GM18861 (cell line): ENCODE measurements around the gene NFE2L3.
"Not testable (repeated sequence)": the region's sequence is repeated elsewhere in the genome, so short reads cannot be mapped to it uniquely, and the experiment has no call there.

Source experiments
- ATAC-seq: cut with Tn5 transposase; IDR thresholded peaks from one replicate; pipeline ENCODE4 v1.9.1; 2021; ENCODE audit not compliant: unreplicated experiment

NFE2L3 gene

GRCh38 chr7:26147030-26147429, 5.0 kb upstream of the NFE2L3 start:
- ATAC-seq = no peak

GRCh38 chr7:26147646-26148306, 4.2 kb upstream of the NFE2L3 start:
- ATAC-seq = not testable (repeated sequence)

- ATAC-seq = not testable (repeated sequence)
These were observed 3.7 kb upstream of the NFE2L3 start for GRCh38 chr7:26148307-26148700.

GRCh38 chr7:26149391-26149977, 2.5 kb upstream of the NFE2L3 start:
- no peak for ATAC-seq

GRCh38 chr7:26151096-26151495, 902 bp upstream of the NFE2L3 start:
- ATAC-seq = no peak

GRCh38 chr7:26151650-26151952, 397 bp upstream of the NFE2L3 start:
- no peak for ATAC-seq

- peak; percentile 5 for ATAC-seq
These were observed 813 bp downstream of the NFE2L3 start for GRCh38 chr7:26152782-26153240.

- no peak for ATAC-seq
These were observed 1.3 kb downstream of the NFE2L3 start for GRCh38 chr7:26153241-26153822.

GRCh38 chr7:26153823-26154783, 2.1 kb downstream of the NFE2L3 start:
- no peak for ATAC-seq

- no peak for ATAC-seq
These were observed 3.8 kb downstream of the NFE2L3 start for GRCh38 chr7:26155531-26156375.

GRCh38 chr7:26156451-26157420, 4.7 kb downstream of the NFE2L3 start:
- peak; percentile 26 for ATAC-seq

- no peak for ATAC-seq
These were observed 5.6 kb downstream of the NFE2L3 start for GRCh38 chr7:26157520-26158105.

- no peak for ATAC-seq
These were observed 7.2 kb downstream of the NFE2L3 start for GRCh38 chr7:26159243-26159642.

GRCh38 chr7:26160896-26161295, 8.9 kb downstream of the NFE2L3 start:
- ATAC-seq = no peak

GRCh38 chr7:26162431-26162830, 10.4 kb downstream of the NFE2L3 start:
- no peak for ATAC-seq

GRCh38 chr7:26163804-26164203, 11.8 kb downstream of the NFE2L3 start:
- not testable (repeated sequence) for ATAC-seq

GRCh38 chr7:26165950-26166683, 14.1 kb downstream of the NFE2L3 start:
- ATAC-seq = no peak

GRCh38 chr7:26166684-26167266, 14.8 kb downstream of the NFE2L3 start:
- ATAC-seq = no peak
